Erythroblast (primary cell): ENCODE data around the gene PPP1R1C.

Experiments used
- GATA1 ChIP-seq: IDR thresholded peaks from 2 replicates; pipeline ENCODE4 v1.6.1; 2011; ENCODE audit warnings: low read depth, mild to moderate bottlenecking, control low read depth, low read length, moderate library complexity
- POLR2A ChIP-seq: IDR thresholded peaks from 2 replicates; pipeline ENCODE4 v1.6.1; 2011; ENCODE audit warnings: mild to moderate bottlenecking, low read length

- no peak for TF ChIP-seq POLR2A
- no peak for TF ChIP-seq GATA1
Measured at GRCh38 chr2:182038576-182038975, 52.9 kb downstream of the PPP1R1C start.
